Rectal smooth muscle tissue (tissue), 1 donor: Measurements from ENCODE around the gene PIAS4.

Source experiments
- H3K27ac ChIP-seq: one replicate; pipeline ENCODE4 v1.7.0; 2013; ENCODE audit warnings: low read depth, low read length, inconsistent platforms
- H3K27me3 ChIP-seq: one replicate; pipeline ENCODE4 v1.7.0; 2013; ENCODE audit warnings: low read length; ENCODE audit not compliant: control insufficient read depth, insufficient read depth
- H3K36me3 ChIP-seq: one replicate; pipeline ENCODE4 v1.7.0; 2013; ENCODE audit warnings: low read length; ENCODE audit not compliant: control insufficient read depth, insufficient read depth
- H3K4me1 ChIP-seq: one replicate; pipeline ENCODE4 v1.7.0; 2013; ENCODE audit warnings: low read length; ENCODE audit not compliant: control insufficient read depth, insufficient read depth
- H3K4me3 ChIP-seq: one replicate; pipeline ENCODE4 v1.7.0; 2013; ENCODE audit warnings: low read length
- H3K9ac ChIP-seq: one replicate; pipeline ENCODE4 v1.7.0; 2013; ENCODE audit warnings: low read length

The PIAS4 gene

GRCh38 chr19:4046362-4046691 lies 38.8 kb downstream of the PIAS4 start:
- H3K27me3 ChIP-seq = no peaks in the 10 kb centered on the region
- H3K4me3 ChIP-seq = no peak overlapping the region
- no peaks in the 10 kb centered on the region for H3K4me1 ChIP-seq
- H3K36me3 ChIP-seq = peaks cover 19% of the 10 kb centered on the region
- H3K27ac ChIP-seq = no peak overlapping the region
- H3K9ac ChIP-seq = no peak overlapping the region

GRCh38 chr19:4046946-4047683 lies 39.6 kb downstream of the PIAS4 start:
- H3K9ac ChIP-seq = no peak overlapping the region
- peaks cover 20% of the 10 kb centered on the region for H3K36me3 ChIP-seq
- H3K27ac ChIP-seq = no peak overlapping the region
- no peaks in the 10 kb centered on the region for H3K27me3 ChIP-seq
- H3K4me3 ChIP-seq = no peak overlapping the region
- H3K4me1 ChIP-seq = no peaks in the 10 kb centered on the region

DNA sequence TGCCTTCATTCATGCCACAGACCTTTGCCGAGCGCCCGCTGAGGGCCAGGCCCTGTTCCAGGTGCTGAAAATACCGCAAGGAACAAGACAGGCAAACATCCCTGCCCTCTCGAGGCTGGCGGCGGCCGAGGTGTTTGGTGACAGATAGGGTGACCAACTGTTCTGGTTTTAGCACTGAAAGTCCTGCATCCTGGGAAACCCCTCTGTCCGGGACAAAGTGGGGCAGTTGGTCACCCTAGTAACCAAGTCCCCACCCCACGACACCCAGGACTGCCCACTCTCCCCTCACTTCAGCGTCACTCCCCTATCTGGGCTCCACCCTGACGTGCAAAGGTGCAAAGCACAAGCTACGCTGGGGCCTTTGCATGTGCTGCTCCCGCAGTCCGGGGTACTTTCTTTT lies 41.9 kb downstream of the PIAS4 start:
- H3K4me3 ChIP-seq = no peak overlapping the region
- no peaks in the 10 kb centered on the region for H3K27me3 ChIP-seq
- H3K9ac ChIP-seq = no peak overlapping the region
- peaks cover 35% of the 10 kb centered on the region for H3K36me3 ChIP-seq
- H3K4me1 ChIP-seq = peaks cover 7% of the 10 kb centered on the region
- H3K27ac ChIP-seq = no peak overlapping the region

GRCh38 chr19:4051175-4052101 lies 43.9 kb downstream of the PIAS4 start:
- Histone ChIP-seq H3K4me3 (no peak overlapping the region), H3K36me3 (peaks cover 44% of the 10 kb centered on the region), H3K4me1 (peaks cover 7% of the 10 kb centered on the region), H3K27me3 (no peaks in the 10 kb centered on the region), H3K9ac (no peak overlapping the region), H3K27ac (peak overlapping the region; percentile 22)

- no peaks in the 10 kb centered on the region for H3K27me3 ChIP-seq
- H3K9ac ChIP-seq = peak overlapping the region; percentile 11
- peaks cover 7% of the 10 kb centered on the region for H3K4me1 ChIP-seq
- peak overlapping the region; percentile 44 for H3K4me3 ChIP-seq
- peaks cover 44% of the 10 kb centered on the region for H3K36me3 ChIP-seq
- peak overlapping the region; percentile 52 for H3K27ac ChIP-seq
These were observed 44.8 kb downstream of the PIAS4 start for GRCh38 chr19:4052114-4052992.

DNA sequence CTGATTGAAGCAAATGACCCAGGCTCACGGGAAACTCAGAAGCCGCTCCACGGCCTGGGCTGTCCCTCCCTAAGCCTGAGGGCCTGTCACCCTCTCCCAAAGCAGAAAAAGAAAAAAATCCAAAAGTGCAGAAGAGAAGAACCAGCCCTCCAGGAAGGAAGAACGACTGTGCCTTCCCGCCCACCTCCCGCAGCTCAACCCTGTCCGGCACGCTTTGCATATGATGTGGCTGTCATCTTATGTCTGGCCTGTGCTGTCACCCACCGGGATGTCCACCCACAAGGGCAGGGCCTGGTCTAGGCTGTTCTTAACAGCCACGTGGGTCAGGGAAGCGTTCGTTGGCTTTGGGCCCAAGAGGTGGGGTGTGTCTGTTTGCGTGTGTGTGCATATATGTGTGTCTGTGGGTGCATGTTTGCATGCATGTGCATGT lies 45.5 kb downstream of the PIAS4 start:
- Histone ChIP-seq H3K27me3 (no peaks in the 10 kb centered on the region), H3K27ac (peak overlapping the region; percentile 52), H3K9ac (no peak overlapping the region), H3K36me3 (peaks cover 44% of the 10 kb centered on the region), H3K4me3 (peak overlapping the region; percentile 44), H3K4me1 (peaks cover 7% of the 10 kb centered on the region)

GRCh38 chr19:4053423-4054324 lies 46.1 kb downstream of the PIAS4 start:
- H3K27me3 ChIP-seq = no peaks in the 10 kb centered on the region
- H3K9ac ChIP-seq = no peak overlapping the region
- H3K4me1 ChIP-seq = peaks cover 7% of the 10 kb centered on the region
- H3K27ac ChIP-seq = no peak overlapping the region
- peak overlapping the region; percentile 44 for H3K4me3 ChIP-seq
- peaks cover 40% of the 10 kb centered on the region for H3K36me3 ChIP-seq

GRCh38 chr19:4054441-4055208 lies 47.1 kb downstream of the PIAS4 start:
- Histone ChIP-seq H3K9ac (no peak overlapping the region), H3K4me1 (peaks cover 16% of the 10 kb centered on the region), H3K4me3 (no peak overlapping the region), H3K27me3 (no peaks in the 10 kb centered on the region), H3K27ac (no peak overlapping the region), H3K36me3 (peaks cover 38% of the 10 kb centered on the region)

DNA sequence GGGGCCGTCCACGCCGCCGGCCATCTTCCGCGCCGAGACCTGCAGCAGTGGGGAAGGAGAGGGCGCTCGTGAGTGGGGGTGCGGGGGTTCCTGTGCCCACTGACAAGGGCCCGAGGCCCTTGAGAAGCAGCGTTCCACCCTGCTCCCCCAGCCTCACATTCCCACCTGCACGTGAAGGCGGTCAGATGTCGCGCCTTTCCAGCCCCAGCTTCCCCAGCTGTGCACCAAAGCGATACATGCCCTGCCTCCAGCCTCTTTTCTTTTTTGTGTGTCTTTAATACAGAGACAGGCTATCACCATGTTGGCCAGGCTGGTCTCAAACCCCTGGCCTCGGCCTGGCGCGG lies 47.6 kb downstream of the PIAS4 start:
- no peak overlapping the region for H3K27ac ChIP-seq
- H3K9ac ChIP-seq = no peak overlapping the region
- no peaks in the 10 kb centered on the region for H3K27me3 ChIP-seq
- peaks cover 35% of the 10 kb centered on the region for H3K36me3 ChIP-seq
- peaks cover 17% of the 10 kb centered on the region for H3K4me1 ChIP-seq
- no peak overlapping the region for H3K4me3 ChIP-seq

- Histone ChIP-seq H3K27ac (peak overlapping the region; percentile 90), H3K9ac (peak overlapping the region; percentile 59), H3K4me1 (peaks cover 39% of the 10 kb centered on the region), H3K36me3 (peaks cover 22% of the 10 kb centered on the region), H3K4me3 (peak overlapping the region; percentile 45), H3K27me3 (no peaks in the 10 kb centered on the region)
These were observed 50.6 kb downstream of the PIAS4 start for GRCh38 chr19:4057931-4058692.
